ENCODE results near the gene SPATC1L. TPM values are rescaled to one million over a fixed set of nuclear protein-coding genes. Genes with fewer than 3 reads are reported as not detected.
"Not testable (repeated sequence)": the region's sequence is repeated elsewhere in the genome, so short reads cannot be mapped to it uniquely, and the experiment has no call there.

Gene SPATC1L
- total RNA-seq, 1 donor from 2014 or later: 27.1 TPM

DNA sequence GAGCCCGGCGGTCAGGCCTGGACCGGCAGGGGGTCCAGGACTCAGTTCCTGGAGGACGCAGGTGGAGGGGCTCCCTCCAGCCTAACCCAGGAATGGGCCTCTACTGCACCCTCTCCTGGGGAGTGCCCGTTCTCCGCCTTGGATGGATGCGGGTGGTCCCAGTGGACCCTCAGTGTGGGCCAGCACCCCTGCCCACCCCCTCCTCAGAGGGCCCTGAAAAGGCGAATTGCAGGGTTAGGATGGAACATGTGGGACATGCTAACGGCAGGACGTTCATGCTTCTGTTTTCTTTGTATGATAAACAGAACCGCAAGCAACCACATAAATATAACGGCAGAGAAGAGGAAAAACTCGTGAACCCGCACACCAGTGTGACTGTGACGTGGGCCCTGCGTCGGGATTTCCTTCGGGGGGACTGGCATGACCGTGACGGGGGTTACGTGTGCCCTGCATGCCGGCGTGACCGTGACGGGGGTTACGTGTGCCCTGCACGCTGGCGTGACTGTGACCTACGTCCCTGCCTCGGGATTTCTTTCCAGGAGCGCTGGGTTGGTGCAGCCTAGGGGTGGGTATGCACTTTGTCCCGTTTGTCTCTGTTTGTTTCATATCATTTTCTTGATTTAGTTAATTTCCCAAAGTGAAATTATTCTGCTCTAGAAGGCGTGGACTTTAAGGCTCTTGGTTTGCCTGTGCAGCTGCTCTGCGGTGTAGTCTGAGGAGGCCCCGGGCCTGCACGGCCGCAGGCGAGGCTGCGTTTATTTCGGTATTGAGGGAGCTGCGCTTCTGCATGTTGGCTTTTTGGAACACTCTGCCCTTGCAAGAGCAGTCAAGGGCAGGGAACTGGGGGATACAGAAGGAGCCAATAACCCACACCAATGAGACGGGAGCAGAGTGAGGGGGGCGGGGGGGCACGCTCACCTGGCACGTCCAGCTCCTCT is 32.0 kb downstream of the SPATC1L start:
- no peak for DNase-seq (ENCODE audit: extremely low read depth, low read depth, low spot score)

DNA sequence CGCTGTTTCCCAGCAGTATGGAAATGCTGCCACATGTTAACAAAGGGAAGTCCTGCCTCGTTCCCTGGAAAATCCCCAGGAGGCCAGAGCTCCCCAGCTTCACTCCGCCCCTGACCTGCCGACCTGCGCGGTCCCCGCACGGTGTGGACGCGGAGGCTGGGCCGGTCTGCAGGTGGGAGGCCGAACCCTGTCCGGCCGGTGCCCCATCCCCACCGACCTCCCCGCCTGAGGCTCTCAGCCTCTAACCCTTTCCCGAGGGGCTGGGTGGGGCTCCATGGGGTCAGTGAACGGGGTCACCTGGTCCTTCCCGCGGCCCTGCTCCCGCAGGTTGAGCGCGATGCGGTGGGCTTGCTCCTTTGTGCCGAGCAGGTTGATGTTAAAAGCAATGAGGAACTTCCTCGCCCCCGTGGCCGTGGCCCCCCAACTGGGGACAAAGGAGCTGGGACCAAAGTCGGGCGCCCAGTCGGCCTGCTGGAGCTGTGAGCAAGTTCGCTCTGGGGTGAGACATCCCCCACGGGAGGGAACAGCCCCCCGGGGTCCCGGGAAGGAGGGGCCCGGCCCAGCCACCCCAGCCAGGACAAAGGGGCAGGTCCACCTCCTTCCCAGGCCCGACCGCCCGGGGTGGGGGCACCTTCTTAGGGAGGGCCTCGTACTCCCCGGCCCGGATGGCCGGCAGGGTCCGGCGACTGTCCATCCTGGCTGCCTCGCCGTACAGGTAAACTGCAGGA is 32.8 kb downstream of the SPATC1L start:
- no peak for DNase-seq (ENCODE audit: extremely low read depth, low read depth, low spot score)

DNA sequence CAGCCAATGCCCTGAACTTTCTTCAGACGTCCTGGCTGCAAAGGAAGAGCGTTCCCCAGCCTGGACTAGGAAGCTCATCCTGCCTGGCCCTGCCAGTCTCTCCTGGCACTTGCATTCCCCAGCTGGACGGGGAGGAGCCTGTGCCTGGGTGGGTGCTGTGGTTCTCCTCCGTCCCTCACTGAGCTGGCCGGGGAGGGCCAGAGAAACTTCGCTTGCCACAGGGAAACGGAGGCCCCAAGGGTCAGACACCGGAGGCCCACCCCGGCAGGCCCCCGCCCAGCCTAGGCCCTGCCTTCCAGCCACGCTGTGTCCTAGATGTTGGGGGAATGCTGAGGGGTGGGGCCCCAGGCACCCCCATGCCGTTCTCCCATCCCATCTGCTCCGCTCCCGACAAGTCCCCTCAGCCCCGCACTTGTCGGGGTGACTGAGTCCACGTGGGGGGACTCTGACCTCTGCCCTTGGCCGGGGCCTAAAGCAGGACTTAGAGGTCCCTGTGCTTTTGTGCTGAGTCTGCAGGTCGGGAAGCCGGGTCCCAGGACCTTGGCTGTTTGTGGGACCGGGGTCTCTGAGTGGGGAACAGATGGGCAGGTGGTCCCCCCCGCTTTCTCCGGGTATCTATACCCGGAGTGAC is 33.7 kb downstream of the SPATC1L start:
- DNase-seq (ENCODE audit: extremely low read depth, low read depth, low spot score): no peak

GRCh38 chr21:46150073-46150472 is 34.2 kb downstream of the SPATC1L start:
- no peak for DNase-seq (ENCODE audit: extremely low read depth, low read depth, low spot score)

DNA sequence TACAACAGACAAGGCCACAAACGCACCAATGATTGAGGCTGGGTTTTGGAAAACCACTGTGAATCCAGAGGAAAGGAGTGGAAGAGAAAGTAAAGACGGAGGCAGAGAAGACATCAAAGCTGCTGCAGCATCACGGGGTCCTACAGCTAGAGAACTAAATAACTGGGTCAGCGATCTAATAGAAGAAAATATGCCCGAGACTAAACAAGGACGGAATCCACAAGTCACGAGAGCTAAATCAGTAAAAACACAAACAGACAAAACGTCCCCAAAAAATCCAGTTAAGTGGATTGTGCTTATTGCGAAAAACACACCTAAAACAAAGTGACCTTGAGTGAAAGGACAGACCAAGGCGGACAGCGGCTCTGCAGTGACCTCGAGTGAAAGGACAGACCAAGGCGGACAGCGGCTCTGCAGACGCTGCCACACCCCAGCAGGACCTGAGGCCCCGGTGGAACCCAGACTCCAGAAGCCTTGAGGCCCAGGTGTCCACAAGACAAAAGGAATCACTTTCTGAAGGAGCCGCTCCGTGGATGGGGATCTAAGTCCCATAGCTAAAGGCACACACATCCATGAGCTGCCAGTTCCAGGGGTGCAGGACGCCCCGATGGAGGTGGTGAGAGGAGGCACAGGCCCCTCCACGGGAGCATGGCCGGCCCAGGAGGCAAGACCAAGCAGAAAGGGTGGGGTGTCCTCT is 34.9 kb downstream of the SPATC1L start:
- no peak for DNase-seq (ENCODE audit: extremely low read depth, low read depth, low spot score)

DNA sequence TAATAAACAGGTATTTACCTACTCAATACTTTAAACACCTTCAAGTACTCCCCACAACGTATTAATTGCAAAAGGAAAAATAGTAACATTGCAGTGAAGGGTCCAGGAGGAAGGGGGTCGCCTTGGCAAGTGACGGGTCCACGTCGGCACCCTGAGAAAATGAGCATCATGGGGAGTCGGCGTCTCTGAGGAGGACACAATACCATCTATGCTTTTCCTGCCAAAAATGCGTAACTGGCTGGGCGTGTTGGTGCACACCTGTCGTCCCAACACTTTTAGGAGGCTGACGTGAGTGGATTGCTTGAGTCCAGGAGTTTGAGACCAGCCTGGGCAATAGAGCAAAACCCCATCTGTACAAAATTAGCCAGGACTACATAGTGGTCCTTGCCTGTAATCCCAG is 36.2 kb downstream of the SPATC1L start:
- DNase-seq (ENCODE audit: extremely low read depth, low read depth, low spot score): no peak

GRCh38 chr21:46147429-46147828 is 36.8 kb downstream of the SPATC1L start:
- DNase-seq (ENCODE audit: extremely low read depth, low read depth, low spot score): not testable (repeated sequence)

DNA sequence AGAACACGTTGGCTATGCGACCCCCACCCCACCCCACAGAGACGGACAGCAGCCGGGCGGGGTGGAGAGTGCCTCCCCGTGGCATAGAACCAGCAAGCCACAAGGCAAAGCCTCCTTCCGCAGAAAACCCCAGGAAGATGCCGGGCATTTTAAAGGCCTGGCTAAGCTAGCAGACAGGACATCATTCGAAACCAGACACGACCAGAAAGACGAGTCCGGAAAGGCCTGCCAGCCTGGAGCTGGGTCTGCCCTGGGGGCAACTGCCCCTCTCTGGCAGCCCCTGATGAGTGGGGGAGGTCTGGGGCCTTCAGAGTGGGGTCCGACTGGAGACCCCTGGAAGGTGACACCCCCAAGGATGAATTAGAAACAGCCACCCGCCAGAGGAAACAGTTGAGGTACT is 37.4 kb downstream of the SPATC1L start:
- no peak for DNase-seq (ENCODE audit: extremely low read depth, low read depth, low spot score)

- no peak for DNase-seq (ENCODE audit: extremely low read depth, low read depth, low spot score)
Observed at GRCh38 chr21:46145840-46146691, 38.2 kb downstream of the SPATC1L start.

GRCh38 chr21:46145159-46145839 is 39.0 kb downstream of the SPATC1L start:
- no peak for DNase-seq (ENCODE audit: extremely low read depth, low read depth, low spot score)

GRCh38 chr21:46144464-46145070 is 39.7 kb downstream of the SPATC1L start:
- no peak for DNase-seq (ENCODE audit: extremely low read depth, low read depth, low spot score)

DNA sequence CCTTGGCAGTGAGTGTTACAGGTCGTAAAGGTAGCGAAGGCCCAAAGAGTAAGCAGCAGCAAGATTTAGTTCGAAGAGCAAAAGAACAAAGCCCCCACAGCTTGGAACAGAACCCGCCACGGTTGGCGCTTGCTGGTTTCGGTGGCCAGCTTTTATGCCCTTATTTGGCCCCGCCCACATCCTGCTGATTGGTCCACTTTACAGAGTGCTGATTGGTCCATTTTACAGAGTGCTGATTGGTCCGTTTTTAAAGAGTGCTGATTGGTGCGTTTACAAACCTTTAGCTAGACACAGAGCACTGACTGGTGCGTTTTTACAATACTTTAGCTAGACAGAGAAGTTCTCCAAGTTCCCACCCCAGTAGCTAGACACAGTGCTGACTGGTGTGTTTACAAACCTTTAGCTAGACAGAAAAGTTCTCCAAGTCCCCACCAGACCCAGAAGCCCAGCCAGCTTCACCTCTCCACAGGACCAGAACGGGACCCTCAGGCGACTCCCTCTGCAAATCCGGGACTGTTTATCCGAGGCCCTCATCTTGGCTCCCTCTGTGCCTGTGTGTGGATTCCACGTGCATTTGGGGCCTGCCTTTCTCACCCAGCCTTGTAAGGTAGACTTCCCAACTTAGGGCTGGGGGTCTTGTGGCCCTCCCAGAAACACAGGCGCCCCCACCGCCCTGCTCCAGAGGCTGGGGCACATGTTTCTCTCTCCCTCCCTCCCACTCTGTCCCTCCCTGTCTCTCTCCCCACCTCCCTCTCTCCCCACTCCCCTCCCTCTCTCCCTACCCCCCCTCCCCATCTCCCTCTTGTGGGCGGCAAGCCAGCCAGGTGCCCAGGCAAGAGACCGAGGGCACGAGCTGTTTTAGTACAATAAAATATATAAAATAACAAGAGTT is 41.4 kb downstream of the SPATC1L start:
- DNase-seq (ENCODE audit: extremely low read depth, low read depth, low spot score): no peak

GRCh38 chr21:46141767-46142581 is 42.3 kb downstream of the SPATC1L start:
- DNase-seq (ENCODE audit: extremely low read depth, low read depth, low spot score): no peak

DNA sequence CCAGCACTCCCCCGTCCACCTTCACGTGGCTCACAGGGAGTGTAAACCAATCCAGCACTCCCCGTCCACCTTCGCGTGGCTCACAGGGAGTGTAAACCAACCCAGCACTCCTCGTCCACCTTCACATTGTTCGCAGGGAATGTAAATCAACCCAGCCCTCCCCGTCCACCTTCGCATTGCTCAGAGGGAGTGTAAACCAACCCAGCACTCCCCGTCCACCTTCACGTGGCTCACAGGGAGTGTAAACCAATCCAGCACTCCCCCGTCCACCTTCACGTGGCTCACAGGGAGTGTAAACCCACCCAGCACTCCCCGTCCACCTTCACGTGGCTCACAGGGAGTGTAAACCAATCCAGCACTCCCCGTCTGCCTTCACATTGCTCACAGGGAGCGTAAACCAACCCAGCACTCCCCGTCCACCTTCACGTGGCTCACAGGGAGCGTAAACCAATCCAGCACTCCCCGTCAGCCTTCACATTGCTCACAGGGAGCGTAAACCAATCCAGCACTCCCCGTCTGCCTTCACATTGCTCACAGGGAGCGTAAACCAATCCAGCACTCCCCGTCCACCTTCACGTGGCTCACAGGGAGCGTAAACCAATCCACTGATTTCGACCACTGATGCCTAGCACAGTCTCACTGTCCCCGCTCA is 43.8 kb downstream of the SPATC1L start:
- not testable (repeated sequence) for DNase-seq (ENCODE audit: extremely low read depth, low read depth, low spot score)

DNA sequence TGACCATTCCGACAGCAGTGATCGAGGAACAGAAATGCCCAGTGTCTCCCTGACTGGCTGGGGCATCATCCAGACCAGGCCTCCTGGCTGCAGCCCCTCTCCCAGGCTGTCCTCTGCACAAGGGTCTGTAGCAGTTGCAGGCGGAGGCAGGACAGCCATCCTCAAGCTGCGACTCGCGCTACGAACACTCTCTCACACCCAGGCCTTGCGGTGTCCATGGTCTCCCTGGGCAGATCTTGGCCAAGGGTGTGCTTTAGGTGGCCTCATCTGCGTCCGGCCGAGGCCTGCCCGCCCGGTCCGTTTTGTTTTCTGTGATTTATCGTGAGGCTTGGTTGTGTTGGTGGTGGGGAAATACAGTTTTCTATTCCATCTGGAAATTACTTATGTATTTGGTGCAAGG is 44.6 kb downstream of the SPATC1L start:
- DNase-seq (ENCODE audit: extremely low read depth, low read depth, low spot score): no peak

GRCh38 chr21:46138383-46138970 is 45.8 kb downstream of the SPATC1L start:
- no peak for DNase-seq (ENCODE audit: extremely low read depth, low read depth, low spot score)
